Testis (tissue), 3 donors: Measurements from ENCODE around the gene LTBR. TPM values are rescaled to one million over a fixed set of nuclear protein-coding genes. Genes with fewer than 3 reads are reported as not detected.

Experiments used
- DNase-seq: peaks from one replicate; pipeline ENCODE4 v3.0.0-alpha.2; 2019
- H3K27ac ChIP-seq, 2 donors: fragments of 200-600 bp; sonication (generic); one replicate each; pipeline ENCODE4 v1.5.1; 2019
- H3K27me3 ChIP-seq: fragments of 200-600 bp; sonication (generic); one replicate; pipeline ENCODE4 v1.5.1; 2019
- H3K36me3 ChIP-seq: fragments of 200-600 bp; sonication (generic); one replicate; pipeline ENCODE4 v1.5.1; 2017; ENCODE audit warnings: low read depth; ENCODE audit errors: missing control alignments
- H3K4me1 ChIP-seq: fragments of 200-600 bp; sonication (generic); one replicate; pipeline ENCODE4 v1.5.1; 2019
- H3K4me3 ChIP-seq, 2 donors: fragments of 200-600 bp; sonication (generic); one replicate each; pipeline ENCODE4 v1.5.1; 2017 to 2019
- H3K9me3 ChIP-seq: fragments of 200-600 bp; sonication (generic); one replicate; pipeline ENCODE4 v1.5.1; 2017
- POLR2A ChIP-seq: fragments of 450-650 bp; IDR thresholded peaks from one replicate; pipeline ENCODE4 v1.6.1; 2017; ENCODE audit warnings: antibody characterized with exemption, mild to moderate bottlenecking, moderate library complexity
- WGBS, 2 donors: methylation state at CpG; one replicate each; pipeline ENCODE4 v1.1.5; 2018; 5-methylcytosine and 5-hydroxymethylcytosine counted together
- intact Hi-C: fragments of 100-400 bp; cut with DNase I; formaldehyde crosslinking; loops from one replicate; pipeline ENCODE4 v1.15.1; 2023; ENCODE audit warnings: low total_unique reads
- polyA plus RNA-seq: library from polyadenylated mRNA; stranded (reverse); fragments of 350-450 nt; fragmentation: Illumina TruSeq; extraction: RNeasy Lipid Tissue Mini Kit (QIAGEN cat#74804); gene quantifications from one replicate; pipeline ENCODE4 v1.2.3, GENCODE V29; 2014; ENCODE audit warnings: low read depth, low replicate concordance; ENCODE audit not compliant: insufficient read depth
- total RNA-seq, 2 donors: library from RNA; depleted of rRNA; stranded (reverse); fragments of >200 nt; gene quantifications; one replicate each; pipeline ENCODE4 v1.2.3, GENCODE V29; 2016
- TF ChIP-seq, protein P1 (sequence below), 3 experiments: fragments of 450-650 bp in 2 of 3; fragments of 200-600 bp in 1 of 3; sonication (generic) in 1 of 3; IDR thresholded peaks; one replicate each; pipeline ENCODE4 v1.5.1; 2016 to 2019; ENCODE audit warnings: antibody characterized with exemption in 3 of 3, mild to moderate bottlenecking in 2 of 3, moderate library complexity in 1 of 3

Gene LTBR
- total and polyA plus RNA-seq, 3 donors from 2014 or later = 36.6 to 112 (median 81.3) TPM

GRCh38 chr12:6394398-6394797, 10.4 kb downstream of the LTBR start:
- no peaks in the 10 kb centered on the region for H3K27me3 ChIP-seq
- intact Hi-C loops = no loop called here
- H3K4me3 ChIP-seq = no peak overlapping the region
- peak overlapping the region in 1 of 2 donors; percentile 66 for H3K27ac ChIP-seq
- H3K36me3 ChIP-seq = no peaks in the 10 kb centered on the region
- TF ChIP-seq, protein P1, sequence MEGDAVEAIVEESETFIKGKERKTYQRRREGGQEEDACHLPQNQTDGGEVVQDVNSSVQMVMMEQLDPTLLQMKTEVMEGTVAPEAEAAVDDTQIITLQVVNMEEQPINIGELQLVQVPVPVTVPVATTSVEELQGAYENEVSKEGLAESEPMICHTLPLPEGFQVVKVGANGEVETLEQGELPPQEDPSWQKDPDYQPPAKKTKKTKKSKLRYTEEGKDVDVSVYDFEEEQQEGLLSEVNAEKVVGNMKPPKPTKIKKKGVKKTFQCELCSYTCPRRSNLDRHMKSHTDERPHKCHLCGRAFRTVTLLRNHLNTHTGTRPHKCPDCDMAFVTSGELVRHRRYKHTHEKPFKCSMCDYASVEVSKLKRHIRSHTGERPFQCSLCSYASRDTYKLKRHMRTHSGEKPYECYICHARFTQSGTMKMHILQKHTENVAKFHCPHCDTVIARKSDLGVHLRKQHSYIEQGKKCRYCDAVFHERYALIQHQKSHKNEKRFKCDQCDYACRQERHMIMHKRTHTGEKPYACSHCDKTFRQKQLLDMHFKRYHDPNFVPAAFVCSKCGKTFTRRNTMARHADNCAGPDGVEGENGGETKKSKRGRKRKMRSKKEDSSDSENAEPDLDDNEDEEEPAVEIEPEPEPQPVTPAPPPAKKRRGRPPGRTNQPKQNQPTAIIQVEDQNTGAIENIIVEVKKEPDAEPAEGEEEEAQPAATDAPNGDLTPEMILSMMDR (IDR thresholded peaks at IDR 0.05) = no peak
- no peak for TF ChIP-seq POLR2A
- peaks cover 4% of the 10 kb centered on the region for H3K4me1 ChIP-seq
- WGBS, 2 donors = 51% methylated on average over 7 to 8 of the region's 8 CpGs
- DNase-seq = no peak
- no peaks in the 10 kb centered on the region for H3K9me3 ChIP-seq

DNA sequence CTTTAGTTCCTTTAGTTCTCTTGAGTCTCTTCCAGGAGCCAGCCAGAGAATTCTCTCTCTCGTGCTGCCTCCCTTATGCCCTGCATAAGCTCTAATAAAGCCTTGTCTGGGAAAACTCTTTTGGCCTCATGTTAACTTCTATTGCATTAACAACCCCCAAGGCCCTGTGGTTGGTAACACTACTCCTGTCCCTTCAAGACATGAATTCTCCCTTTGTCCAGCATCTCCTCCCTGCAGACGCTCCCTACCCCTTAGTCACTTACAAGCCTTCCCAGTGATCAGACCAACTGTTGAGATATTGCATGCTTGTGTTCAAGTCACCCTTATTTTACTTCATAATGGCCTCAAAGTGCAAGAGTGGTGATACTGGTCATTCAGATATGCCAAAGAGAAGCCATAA, 12.1 kb downstream of the LTBR start:
- 81 to 90% methylated on average over 2 of the region's 2 CpGs for WGBS, 2 donors
- H3K27ac ChIP-seq = no peak overlapping the region
- intact Hi-C loops = no loop called here

GRCh38 chr12:6399884-6400644, 16.1 kb downstream of the LTBR start:
- no peaks in the 10 kb centered on the region for H3K27me3 ChIP-seq
- intact Hi-C loops = no loop called here
- H3K36me3 ChIP-seq = no peaks in the 10 kb centered on the region
- no peak overlapping the region for H3K4me3 ChIP-seq
- WGBS, 2 donors = 89 to 91% methylated on average over 7 of the region's 7 CpGs
- no peaks in the 10 kb centered on the region for H3K4me1 ChIP-seq
- H3K27ac ChIP-seq = no peak overlapping the region
- DNase-seq = no peak
- H3K9me3 ChIP-seq = no peaks in the 10 kb centered on the region
- TF ChIP-seq POLR2A = no peak
- TF ChIP-seq, protein P1 (IDR thresholded peaks at IDR 0.05) = no peak

More for the DNA sequence above, 12.1 kb downstream of the LTBR start:
- Histone ChIP-seq H3K27me3 (no peaks in the 10 kb centered on the region), H3K36me3 (no peaks in the 10 kb centered on the region), H3K4me3 (no peak overlapping the region), H3K9me3 (no peaks in the 10 kb centered on the region), H3K4me1 (peaks cover 4% of the 10 kb centered on the region)
- TF ChIP-seq, protein P1 (IDR thresholded peaks at IDR 0.05) = no peak
- TF ChIP-seq POLR2A = no peak
- DNase-seq = no peak

DNA sequence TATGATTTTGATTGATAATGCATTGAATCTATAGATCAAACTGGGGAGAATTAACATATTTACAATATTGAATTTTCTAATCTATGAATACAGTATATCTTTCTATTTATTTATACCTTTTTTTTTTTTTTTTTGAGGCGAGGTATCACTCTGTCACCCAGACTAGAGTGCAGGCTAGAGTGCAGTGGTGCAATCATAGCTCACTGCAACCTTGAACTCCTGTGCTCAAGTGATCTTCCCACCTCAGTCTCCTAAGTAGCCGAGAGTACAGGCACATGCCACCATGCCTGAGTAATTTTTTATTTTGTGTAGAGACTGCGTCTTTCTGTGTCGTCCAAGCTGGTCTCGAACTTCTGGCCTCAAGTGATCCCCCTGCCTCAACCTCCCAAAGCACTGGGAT, 20.4 kb downstream of the LTBR start:
- 85 to 88% methylated on average over 5 of the region's 5 CpGs for WGBS, 2 donors
- intact Hi-C loops = no loop called here
- Histone ChIP-seq H3K27ac (no peak overlapping the region), H3K27me3 (no peaks in the 10 kb centered on the region), H3K4me1 (no peaks in the 10 kb centered on the region), H3K36me3 (no peaks in the 10 kb centered on the region), H3K4me3 (no peak overlapping the region), H3K9me3 (no peaks in the 10 kb centered on the region)
- DNase-seq = no peak
- TF ChIP-seq, protein P1 (IDR thresholded peaks at IDR 0.05) = no peak
- no peak for TF ChIP-seq POLR2A

DNA sequence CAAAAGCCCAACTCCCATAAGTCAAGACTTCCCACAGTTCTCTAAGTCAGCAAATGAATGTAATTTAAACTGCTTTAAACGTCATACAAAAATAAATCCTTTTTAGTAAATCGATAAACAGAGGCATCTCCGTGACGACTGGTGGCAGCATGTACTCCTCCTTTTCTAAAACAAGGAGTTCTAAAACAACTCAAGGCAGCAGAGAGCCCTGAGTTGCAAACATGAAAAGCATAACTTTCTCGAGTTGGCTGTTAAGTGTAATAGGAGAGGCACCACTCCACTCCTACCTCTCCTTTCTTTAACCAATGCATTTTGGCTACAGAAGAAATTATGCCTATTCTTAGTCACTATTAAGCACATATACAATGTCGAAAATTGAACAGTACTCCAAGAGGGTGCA, 22.0 kb downstream of the LTBR start:
- Histone ChIP-seq H3K4me1 (no peaks in the 10 kb centered on the region), H3K36me3 (no peaks in the 10 kb centered on the region), H3K27ac (no peak overlapping the region), H3K9me3 (no peaks in the 10 kb centered on the region), H3K27me3 (no peaks in the 10 kb centered on the region), H3K4me3 (no peak overlapping the region)
- intact Hi-C loops = no loop called here
- WGBS, 2 donors = 80 to 85% methylated on average over 6 of the region's 6 CpGs
- no peak for DNase-seq
- TF ChIP-seq POLR2A = no peak
- TF ChIP-seq, protein P1 (IDR thresholded peaks at IDR 0.05) = no peak
